NCI-H1092 treated with DMSO at 0.1 percent for 48 hours (cell line): ENCODE results near the gene SLC16A4.
"Not testable (repeated sequence)": the region's sequence is repeated elsewhere in the genome, so short reads cannot be mapped to it uniquely, and the experiment has no call there.

Source experiments
- DNase-seq: peaks from one replicate; lab custom pipeline; 2025; lab: John Stamatoyannopoulos, UW

Gene SLC16A4

GRCh38 chr1:110390692-110391245 is at the start of gene SLC16A4:
SLC16A4 (minus strand) TSS chr1:110391026; CDS start chr1:110389323, 1,703 bp downstream.
- DNase-seq, result no peak

GRCh38 chr1:110439873-110440272 is 49.0 kb upstream of the SLC16A4 start:
- not testable (repeated sequence) for DNase-seq

- no peak for DNase-seq
Observed at GRCh38 chr1:110438893-110439292, 48.1 kb upstream of the SLC16A4 start.

DNA sequence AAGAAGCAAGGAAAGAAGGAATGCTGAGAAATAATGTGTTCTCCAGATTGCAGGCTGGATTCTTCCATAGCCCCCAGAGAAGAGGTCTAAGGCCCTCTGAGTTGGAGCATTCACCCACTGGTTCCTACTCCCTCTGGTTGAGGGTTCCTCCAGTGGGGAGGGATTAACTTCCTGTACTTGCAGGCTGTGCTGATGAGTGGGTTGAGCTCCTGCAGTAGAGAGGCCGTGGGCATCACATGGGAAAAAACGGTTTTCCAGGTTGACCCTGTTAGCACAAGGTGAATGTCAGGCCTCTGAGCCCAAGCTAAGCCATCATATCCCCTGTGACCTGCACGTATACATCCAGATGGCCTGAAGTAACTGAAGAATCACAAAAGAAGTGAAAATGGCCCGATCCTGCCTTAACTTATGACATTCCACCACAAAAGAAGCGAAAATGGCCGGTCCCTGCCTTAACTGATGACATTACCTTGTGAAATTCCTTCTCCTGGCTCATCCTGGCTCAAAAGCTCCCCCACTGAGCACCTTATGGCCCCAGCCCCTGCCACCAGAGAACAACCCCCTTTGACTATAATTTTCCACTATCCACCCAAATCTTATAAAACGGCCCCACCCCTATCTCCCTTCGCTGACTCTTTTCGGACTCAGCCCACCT is 46.9 kb upstream of the SLC16A4 start:
- not testable (repeated sequence) for DNase-seq

DNA sequence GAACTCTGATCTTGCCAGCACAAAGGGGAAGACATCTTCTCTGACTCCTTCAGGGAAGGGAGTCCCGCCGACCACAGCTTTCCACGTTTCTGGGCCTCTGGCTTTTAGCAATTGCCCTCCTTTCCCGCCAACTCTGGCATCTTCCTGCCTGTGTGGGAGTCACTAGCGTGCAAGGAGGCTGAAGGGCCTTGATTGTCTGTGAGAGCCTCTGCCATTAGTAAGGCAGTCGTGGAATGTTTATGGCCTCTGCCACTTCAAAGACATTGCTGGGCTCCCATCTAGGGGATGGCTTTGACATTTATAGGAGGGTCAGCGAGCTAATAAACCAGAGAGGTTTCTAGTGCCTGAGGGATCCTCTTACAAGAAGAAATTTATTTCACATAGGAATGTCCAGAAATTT is 45.8 kb upstream of the SLC16A4 start:
- DNase-seq, result no peak

GRCh38 chr1:110434946-110435345 is 44.1 kb upstream of the SLC16A4 start:
- no peak for DNase-seq

DNA sequence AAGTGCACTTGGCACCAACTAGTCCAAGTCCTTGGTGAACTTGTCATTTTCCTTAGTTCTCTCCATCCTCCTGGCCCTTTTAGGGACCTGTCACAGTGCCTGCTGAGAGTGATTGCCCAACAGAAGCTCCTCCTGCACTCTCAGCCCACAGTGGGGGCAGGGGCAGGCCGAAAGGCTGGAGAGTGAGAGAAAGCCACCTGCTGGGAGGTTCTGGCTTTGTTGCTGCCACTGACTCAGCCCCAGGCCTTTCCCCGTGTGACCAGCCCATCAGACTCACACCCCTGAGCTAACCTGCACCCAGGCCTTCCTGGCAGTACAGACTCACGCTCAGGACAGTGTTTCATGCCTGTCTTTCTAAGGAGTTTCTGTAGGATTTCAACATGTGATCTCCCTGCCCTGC is 43.0 kb upstream of the SLC16A4 start:
- DNase-seq, result no peak

- no peak for DNase-seq
Observed at GRCh38 chr1:110433213-110433612, 42.4 kb upstream of the SLC16A4 start.

- DNase-seq, result no peak
Observed at GRCh38 chr1:110430901-110431300, 40.1 kb upstream of the SLC16A4 start.

- DNase-seq, result no peak
Observed at GRCh38 chr1:110430366-110430765, 39.5 kb upstream of the SLC16A4 start.

- DNase-seq, result no peak
Observed at GRCh38 chr1:110428946-110429345, 38.1 kb upstream of the SLC16A4 start.

GRCh38 chr1:110426854-110427253 is 36.0 kb upstream of the SLC16A4 start:
- no peak for DNase-seq

DNA sequence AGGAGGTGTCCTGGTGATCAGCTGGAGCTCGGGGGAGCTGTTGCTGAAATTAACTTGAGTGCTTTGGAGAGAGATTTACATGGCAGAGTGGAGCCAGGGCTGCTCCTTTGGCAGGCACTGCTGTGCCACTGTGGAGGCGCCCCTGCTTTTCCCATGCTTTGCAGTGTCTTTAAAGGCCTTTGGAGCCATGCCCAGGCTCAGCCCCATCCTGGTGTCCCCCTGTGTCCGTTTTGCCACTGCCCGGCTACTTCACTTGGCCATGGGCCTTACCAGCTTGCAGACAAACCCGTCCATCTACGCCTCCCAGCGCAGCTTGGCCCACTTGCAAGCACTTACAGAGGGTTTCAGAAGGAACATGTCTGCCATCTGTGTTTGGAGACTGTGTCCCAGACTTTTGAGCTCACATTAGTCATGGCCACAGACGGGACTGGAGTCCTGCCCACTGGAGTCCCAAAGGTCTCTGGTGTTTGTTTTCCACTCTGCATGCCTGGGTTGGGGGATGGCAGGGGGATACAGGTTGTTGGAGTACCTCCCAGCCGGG is 34.9 kb upstream of the SLC16A4 start:
- DNase-seq, result peak; percentile 57

DNA sequence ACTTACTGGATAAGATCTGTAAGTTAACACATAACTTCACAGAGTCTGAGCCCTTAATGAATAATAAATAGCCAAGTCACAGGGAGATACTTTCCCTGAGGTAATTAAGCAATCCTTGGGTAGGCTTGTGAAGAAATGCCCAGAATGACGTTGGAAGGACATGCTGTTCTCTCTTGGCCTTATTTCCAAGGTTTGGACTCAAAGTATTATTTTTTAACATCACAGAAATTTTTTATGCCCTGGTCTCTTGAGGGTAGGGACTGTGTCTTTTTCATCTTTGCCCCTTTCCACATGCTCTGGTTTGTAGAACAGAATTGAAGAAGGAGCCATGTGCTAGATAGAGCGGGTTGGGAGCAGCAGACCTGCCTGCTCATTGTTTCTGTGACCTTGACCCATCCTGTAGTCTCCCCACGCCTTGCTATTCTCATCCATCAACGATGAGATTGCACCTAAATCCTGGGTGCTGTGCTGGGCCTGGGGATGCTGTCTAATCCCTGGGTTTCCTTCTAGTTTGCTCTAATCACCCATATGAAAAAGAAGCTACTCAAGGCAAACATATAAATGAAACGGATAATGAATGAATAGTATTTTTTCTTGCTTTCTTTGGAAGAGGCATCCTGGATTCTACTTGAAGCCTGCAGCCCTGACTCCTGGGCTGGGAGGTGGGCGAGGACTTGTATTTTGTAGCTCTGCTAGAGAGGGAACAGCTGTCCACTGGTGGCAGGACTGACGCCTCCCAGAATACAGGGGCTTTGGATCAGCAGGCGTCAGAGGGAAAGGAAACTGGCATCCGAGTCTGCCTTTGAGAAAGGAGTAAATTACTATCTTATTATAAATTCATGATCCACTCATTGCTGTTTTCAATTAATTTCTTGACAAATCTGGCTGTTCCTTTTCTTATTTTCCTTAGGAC is 34.1 kb upstream of the SLC16A4 start:
- peak; percentile 57 for DNase-seq

DNA sequence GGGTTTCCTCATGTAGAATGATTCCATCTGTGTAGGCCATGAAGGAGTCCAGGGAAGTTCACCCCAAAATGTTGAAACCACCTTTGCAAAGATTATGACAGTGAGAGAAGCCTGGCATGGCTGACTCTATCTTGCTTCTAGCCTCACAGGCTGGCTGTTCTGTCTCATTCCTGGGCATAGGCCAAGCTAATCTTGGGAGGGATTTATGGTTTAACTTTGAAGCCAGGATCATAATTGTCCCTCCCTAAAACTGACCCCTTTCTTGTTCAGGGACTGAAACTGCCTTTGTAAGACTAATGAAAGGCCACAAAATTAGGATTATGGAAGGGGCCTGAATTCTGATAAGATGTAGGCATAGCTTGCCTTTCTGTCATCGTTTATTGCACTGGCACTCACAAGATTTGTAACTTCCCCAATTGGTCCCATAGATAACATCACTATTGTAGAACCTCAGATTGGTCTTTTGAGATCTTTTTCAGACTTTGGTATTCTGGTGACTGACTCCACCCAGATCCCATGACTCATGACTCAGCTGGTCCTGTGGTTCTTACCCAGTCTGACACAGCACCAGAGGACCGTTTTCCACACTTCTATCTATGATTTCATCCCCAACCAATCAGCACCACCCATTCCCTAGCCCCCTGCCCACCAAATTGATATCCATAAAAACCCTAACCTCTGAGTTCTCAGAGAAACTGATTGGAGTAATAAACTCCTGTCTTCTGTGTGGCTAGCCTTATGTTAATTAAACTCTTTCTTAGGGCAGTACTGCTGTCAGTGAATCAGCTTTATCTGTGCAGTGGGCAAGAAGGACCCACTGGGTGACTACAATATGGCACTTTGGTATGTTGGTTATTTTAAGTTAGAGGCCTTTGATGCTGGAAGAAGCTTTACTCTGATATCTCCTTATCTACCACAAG is 30.3 kb upstream of the SLC16A4 start:
- no peak for DNase-seq

- no peak for DNase-seq
Observed at GRCh38 chr1:110420023-110420662, 29.3 kb upstream of the SLC16A4 start.

GRCh38 chr1:110418729-110419128 is 27.9 kb upstream of the SLC16A4 start:
- no peak for DNase-seq

- DNase-seq, result not testable (repeated sequence)
Observed at GRCh38 chr1:110413045-110413444, 22.2 kb upstream of the SLC16A4 start.

DNA sequence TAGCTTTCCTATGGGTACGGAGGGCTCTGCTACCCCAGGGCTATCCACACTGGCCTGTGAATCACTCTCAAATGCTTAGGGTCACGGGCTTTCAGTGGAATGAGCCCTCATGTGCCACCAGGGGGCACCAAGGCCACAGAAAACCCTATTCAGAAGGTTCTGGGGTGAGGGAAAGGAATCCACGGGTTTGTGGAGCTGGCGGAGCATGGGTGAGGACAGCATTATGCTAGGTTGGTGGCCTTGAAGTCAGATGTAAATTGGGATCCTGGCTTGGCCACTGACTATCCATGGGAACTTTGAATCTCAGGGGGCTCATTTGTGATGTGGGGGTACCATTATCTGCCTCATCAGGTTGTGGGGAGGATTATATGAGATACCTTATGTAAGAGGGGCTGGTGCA is 21.8 kb upstream of the SLC16A4 start:
- DNase-seq, result peak; percentile 42

- no peak for DNase-seq
Observed at GRCh38 chr1:110411173-110411735, 20.4 kb upstream of the SLC16A4 start.

GRCh38 chr1:110409316-110409715 is 18.5 kb upstream of the SLC16A4 start:
- DNase-seq, result no peak
